CD4-positive, alpha-beta T cell treated with Interferon alpha-2 for 1 hour (primary cell): Measurements from ENCODE around the gene DPCD.
A peak's percentile ranks its signal among the peaks of the same experiment; 100 is the strongest.
"Not testable (repeated sequence)": the region's sequence is repeated elsewhere in the genome, so short reads cannot be mapped to it uniquely, and the experiment has no call there.

ENCODE experiments used
- DNase-seq, 2 donors: peaks; one replicate each; pipeline ENCODE4 v3.0.0-alpha.2; 2020 to 2022

Gene DPCD

GRCh38 chr10:101588879-101589278 is 758 bp downstream of the DPCD start:
- no peak for DNase-seq

GRCh38 chr10:101593331-101593730 is 5.2 kb downstream of the DPCD start:
- DNase-seq: not testable (repeated sequence)

- no peak for DNase-seq
Measured at GRCh38 chr10:101595591-101596433, 7.7 kb downstream of the DPCD start.

GRCh38 chr10:101597091-101597900 is 9.2 kb downstream of the DPCD start:
- DNase-seq: no peak

- DNase-seq: no peak
Measured at GRCh38 chr10:101601541-101601940, 13.4 kb downstream of the DPCD start.

- DNase-seq: peak; percentile 54 to 56
Measured at GRCh38 chr10:101602761-101603398, 14.8 kb downstream of the DPCD start.

- DNase-seq: no peak
Measured at GRCh38 chr10:101607124-101607523, 19.0 kb downstream of the DPCD start.

- no peak for DNase-seq
Measured at GRCh38 chr10:101609481-101609880, 21.4 kb downstream of the DPCD start.

GRCh38 chr10:101611096-101611905 is 23.2 kb downstream of the DPCD start:
- no peak for DNase-seq

GRCh38 chr10:101612086-101612485 is 24.0 kb downstream of the DPCD start:
- DNase-seq: no peak

- DNase-seq: no peak
Measured at GRCh38 chr10:101612872-101613271, 24.8 kb downstream of the DPCD start.

- DNase-seq: no peak
Measured at GRCh38 chr10:101613646-101614045, 25.5 kb downstream of the DPCD start.

GRCh38 chr10:101614663-101615524 is 26.8 kb downstream of the DPCD start:
- no peak for DNase-seq

- DNase-seq: no peak
Measured at GRCh38 chr10:101615525-101616116, 27.5 kb downstream of the DPCD start.

GRCh38 chr10:101616415-101617101 is 28.4 kb downstream of the DPCD start:
- no peak for DNase-seq

GRCh38 chr10:101617102-101617823 is 29.1 kb downstream of the DPCD start:
- DNase-seq: no peak

- DNase-seq: no peak
Measured at GRCh38 chr10:101617824-101618568, 29.9 kb downstream of the DPCD start.

- no peak for DNase-seq
Measured at GRCh38 chr10:101618871-101619270, 30.8 kb downstream of the DPCD start.

- DNase-seq: no peak
Measured at GRCh38 chr10:101619983-101620382, 31.9 kb downstream of the DPCD start.
